Left lung (tissue), 8 donors: ENCODE data around the gene LRFN4. TPM values are rescaled to one million over a fixed set of nuclear protein-coding genes. Genes with fewer than 3 reads are reported as not detected.

Experiments used
- polyA plus RNA-seq, 6 donors: library from polyadenylated mRNA; unstranded; fragments of 120-200 nt; gene quantifications; one replicate each; pipeline ENCODE4 v1.2.1, GENCODE V29; 2013; ENCODE audit not compliant: insufficient read length in 6 of 6
- total RNA-seq, 2 donors: library from RNA; stranded (reverse); fragmentation: NEBNext Ultra II Directional; extraction: Animal tissue kit (Norgen Biotek cat#: 25700); gene quantifications; one replicate each; pipeline ENCODE4 v1.2.1, GENCODE V29; 2021
- donor health status: DM: no; HTN: yes; CAD: no.
- donor health status: DM: no; HTN: no; CAD: no.

The LRFN4 gene
- total and polyA plus RNA-seq, 8 donors = 6.1 to 21.1 (median 11.9) TPM

Other genes with a start within 250 kb of the LRFN4 start
- gene RBM14, start 240.4 kb upstream of the LRFN4 start, total RNA-seq = 10 to 100 TPM; 64.2 to 89.1 TPM
- gene RBM14, start 240.4 kb upstream of the LRFN4 start, polyA plus RNA-seq = 10 to 100 TPM; 78.3 to 94.1 (median 89.9) TPM
- 100 to 1,000 TPM; 100 to 103 TPM for gene RBM4, start 218.4 kb upstream of the LRFN4 start, total RNA-seq
- gene RBM4, start 218.4 kb upstream of the LRFN4 start, polyA plus RNA-seq = 100 to 1,000 TPM; 211 to 246 (median 227) TPM
- gene RBM4B, start 179.2 kb upstream of the LRFN4 start, total RNA-seq = 10 to 100 TPM; 15.8 to 16.1 TPM
- gene RBM4B, start 179.2 kb upstream of the LRFN4 start, polyA plus RNA-seq = 10 to 100 TPM; 69.9 to 78.9 (median 73.2) TPM
- 10 to 100 TPM in 1 of 2 donors, 1 to 10 TPM in 1; 8.7 to 26.4 TPM for gene SPTBN2, start 127.8 kb upstream of the LRFN4 start, total RNA-seq
- gene SPTBN2, start 127.8 kb upstream of the LRFN4 start, polyA plus RNA-seq = 10 to 100 TPM in 1 of 6 donors, 1 to 10 TPM in 5; 7.5 to 11.6 (median 8.7) TPM
- gene RCE1, start 13.6 kb upstream of the LRFN4 start, total RNA-seq = 10 to 100 TPM; 16.4 to 22.3 TPM
- gene RCE1, start 13.6 kb upstream of the LRFN4 start, polyA plus RNA-seq = 10 to 100 TPM; 17.5 to 22.7 (median 20.3) TPM
- gene PC, start 101.3 kb downstream of the LRFN4 start, total RNA-seq = 10 to 100 TPM; 20.3 to 27.4 TPM
- 10 to 100 TPM in 5 of 6 donors, 1 to 10 TPM in 1; 7.9 to 12.9 (median 10.3) TPM for gene PC, start 101.3 kb downstream of the LRFN4 start, polyA plus RNA-seq
- gene C11orf86, start 118.2 kb downstream of the LRFN4 start, total RNA-seq = not detected
- not detected for gene C11orf86, start 118.2 kb downstream of the LRFN4 start, polyA plus RNA-seq
- under 1 TPM in 1 of 2 donors, not detected in 1; 0.61 TPM for gene SYT12, start 166.1 kb downstream of the LRFN4 start, total RNA-seq
- under 1 TPM; 0.06 to 0.50 (median 0.10) TPM for gene SYT12, start 166.1 kb downstream of the LRFN4 start, polyA plus RNA-seq
- 10 to 100 TPM; 17.8 to 37.6 TPM for gene RHOD, start 199.8 kb downstream of the LRFN4 start, total RNA-seq
- 10 to 100 TPM in 2 of 6 donors, 1 to 10 TPM in 4; 9.1 to 14.8 (median 9.7) TPM for gene RHOD, start 199.8 kb downstream of the LRFN4 start, polyA plus RNA-seq